22Rv1 (cell line): ENCODE measurements around the gene SLC25A21.
"Not testable (repeated sequence)": the region's sequence is repeated elsewhere in the genome, so short reads cannot be mapped to it uniquely, and the experiment has no call there.

Source experiments
- H3K27ac ChIP-seq: fragments of 450-650 bp; 2 replicates; pipeline ENCODE4 v1.5.1; 2017
- CTCF ChIP-seq: fragments of 450-650 bp; IDR thresholded peaks from 2 replicates; pipeline ENCODE4 v1.5.1; 2017; ENCODE audit warnings: mild to moderate bottlenecking
- ZFX ChIP-seq: fragments of 450-650 bp; IDR thresholded peaks from 2 replicates; pipeline ENCODE4 v1.6.1; 2017; ENCODE audit warnings: antibody characterized with exemption, borderline replicate concordance

The SLC25A21 gene

GRCh38 chr14:37181441-37181840 is 9.0 kb upstream of the SLC25A21 start:
- no peak overlapping the region for H3K27ac ChIP-seq
- TF ChIP-seq ZFX (no peak), CTCF (no peak)

GRCh38 chr14:37180886-37181285 is 8.5 kb upstream of the SLC25A21 start:
- not testable (repeated sequence) for H3K27ac ChIP-seq

GRCh38 chr14:37179896-37180502 is 7.6 kb upstream of the SLC25A21 start:
- H3K27ac ChIP-seq = no peak overlapping the region
- no peak for TF ChIP-seq ZFX
- TF ChIP-seq CTCF = no peak

- no peak for TF ChIP-seq ZFX
- no peak for TF ChIP-seq CTCF
- peak overlapping the region; percentile 88 for H3K27ac ChIP-seq
These were observed 669 bp upstream of the SLC25A21 start for GRCh38 chr14:37172936-37173614.

- H3K27ac ChIP-seq = peak overlapping the region; percentile 88
These were observed 755 bp downstream of the SLC25A21 start for GRCh38 chr14:37171678-37172023.

GRCh38 chr14:37170993-37171392 is 1.4 kb downstream of the SLC25A21 start:
- H3K27ac ChIP-seq = no peak overlapping the region

More at GRCh38 chr14:37171678-37172023, 755 bp downstream of the SLC25A21 start:
- TF ChIP-seq ZFX = no peak
- TF ChIP-seq CTCF = no peak

GRCh38 chr14:37170237-37170636 is 2.2 kb downstream of the SLC25A21 start:
- no peak for TF ChIP-seq ZFX
- TF ChIP-seq CTCF = no peak
- H3K27ac ChIP-seq = no peak overlapping the region

More at GRCh38 chr14:37170993-37171392, 1.4 kb downstream of the SLC25A21 start:
- TF ChIP-seq CTCF (no peak), ZFX (no peak)

GRCh38 chr14:37168721-37169120 is 3.7 kb downstream of the SLC25A21 start:
- H3K27ac ChIP-seq = no peak overlapping the region
- TF ChIP-seq ZFX = no peak
- no peak for TF ChIP-seq CTCF
